ENCODE data around the gene DGKI.

The DGKI gene

DNA sequence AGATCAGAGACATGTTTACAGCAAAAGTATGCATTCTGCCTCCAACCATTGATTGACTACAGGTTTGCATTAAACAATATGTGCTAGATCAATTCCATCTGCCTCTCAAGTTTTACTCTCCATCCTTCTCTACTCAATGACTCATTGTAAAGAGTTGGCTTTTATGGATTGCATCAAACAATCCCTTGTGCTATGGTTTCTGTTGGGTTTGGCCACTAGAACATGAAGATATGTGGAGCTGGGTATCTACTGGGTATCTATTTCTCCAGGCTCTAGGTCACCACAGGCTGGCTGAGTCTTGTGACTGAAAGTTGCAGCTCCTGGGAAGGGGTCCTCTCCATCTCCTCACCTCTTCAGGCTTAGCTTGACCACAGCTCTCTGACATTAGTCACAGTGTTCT is 204.7 kb downstream of the DGKI start:
- DNase-seq: no peak

DNA sequence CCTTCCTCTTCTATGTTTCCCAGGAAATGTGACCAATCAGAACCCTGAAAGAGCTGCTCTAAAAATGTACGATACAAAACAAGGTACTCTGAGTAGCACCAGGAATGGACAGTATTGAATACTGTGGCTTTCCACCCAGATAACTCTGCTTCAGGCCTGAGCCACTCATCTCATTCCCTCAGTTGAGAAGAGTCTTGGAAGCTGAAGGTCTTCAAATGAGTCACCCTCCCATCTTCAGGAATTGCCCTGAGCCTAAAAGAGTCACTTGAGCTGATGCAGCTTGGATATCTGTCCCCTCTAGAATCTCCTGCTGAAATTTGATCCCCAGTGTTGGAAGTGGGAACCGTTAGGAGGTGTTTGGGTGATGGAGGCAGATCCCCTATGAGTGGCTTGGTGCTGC is 210.4 kb downstream of the DGKI start:
- DNase-seq: no peak

DNA sequence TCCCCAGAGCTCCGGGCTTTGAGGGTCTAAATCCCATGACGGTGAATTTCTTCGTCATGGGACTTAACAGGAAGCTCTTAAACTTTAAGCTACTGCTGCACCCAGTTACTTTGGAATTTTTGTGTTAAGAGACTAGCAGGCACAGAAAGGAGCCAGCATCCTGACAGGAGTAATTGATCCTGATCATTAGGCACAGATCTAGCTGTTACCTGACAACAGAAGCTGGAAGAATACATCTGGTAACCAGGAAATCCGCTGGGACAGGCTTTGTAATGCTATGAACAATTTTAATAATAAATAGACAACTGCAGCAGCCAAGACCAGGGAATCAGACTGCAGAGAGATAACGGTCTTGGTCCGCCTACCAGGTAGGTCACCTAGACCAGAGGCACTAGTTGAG is 210.9 kb downstream of the DGKI start:
- DNase-seq: no peak

DNA sequence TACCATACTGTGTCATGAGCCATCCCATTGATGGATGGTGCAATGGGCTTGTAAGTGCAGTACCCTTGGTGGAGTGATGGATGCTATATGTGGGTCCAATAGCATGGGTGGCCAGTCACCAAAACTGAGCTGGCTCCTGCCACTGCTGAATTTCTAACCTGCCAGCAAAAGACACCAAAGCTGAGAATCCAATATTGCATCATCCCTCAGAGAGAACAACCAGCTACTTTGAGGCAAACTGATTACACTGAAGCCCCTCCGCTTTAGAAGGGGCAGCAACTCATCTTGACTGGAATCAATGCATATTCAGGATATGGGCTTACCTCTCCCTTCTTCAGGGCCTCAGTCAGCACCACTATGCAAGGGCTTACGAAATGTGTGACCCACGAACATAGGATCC is 211.6 kb downstream of the DGKI start:
- DNase-seq: no peak

DNA sequence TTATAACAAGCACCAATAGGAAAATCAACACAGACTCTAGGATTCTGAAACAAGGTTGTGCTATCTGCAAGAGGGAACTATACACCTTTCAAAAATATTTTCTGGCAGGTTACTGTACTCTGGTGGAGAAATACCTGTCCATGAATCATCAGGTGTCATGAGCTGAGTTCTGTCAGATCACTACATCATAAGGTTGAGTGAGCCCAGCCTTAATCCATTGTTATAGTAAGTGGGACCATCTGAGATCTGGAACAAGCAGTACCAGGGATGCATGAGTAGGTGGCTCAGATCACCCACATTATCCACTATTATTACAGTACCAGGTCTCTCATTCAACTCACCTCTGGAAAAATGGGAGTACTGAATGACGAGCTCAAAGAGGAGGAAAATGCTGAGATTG is 212.4 kb downstream of the DGKI start:
- no peak for DNase-seq

DNA sequence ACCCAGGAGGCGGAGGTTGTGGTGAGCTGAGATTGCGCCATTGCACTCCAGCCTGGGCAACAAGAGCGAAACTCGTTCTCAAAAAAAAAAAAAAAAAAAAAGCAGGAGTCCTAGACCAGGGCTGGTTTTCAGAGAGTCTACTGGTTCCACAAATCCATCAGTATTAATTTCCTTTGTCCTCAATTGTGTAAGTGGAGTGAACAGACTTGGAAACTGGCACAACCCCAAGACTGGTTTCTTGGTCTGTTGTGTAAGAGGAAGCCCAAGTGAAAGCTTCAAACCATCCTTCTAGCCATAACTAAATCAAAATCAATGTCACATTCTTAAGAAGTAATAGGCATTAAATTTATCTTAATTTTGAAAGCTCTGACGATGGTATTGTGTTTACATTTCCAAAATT is 213.6 kb downstream of the DGKI start:
- no peak for DNase-seq

DNA sequence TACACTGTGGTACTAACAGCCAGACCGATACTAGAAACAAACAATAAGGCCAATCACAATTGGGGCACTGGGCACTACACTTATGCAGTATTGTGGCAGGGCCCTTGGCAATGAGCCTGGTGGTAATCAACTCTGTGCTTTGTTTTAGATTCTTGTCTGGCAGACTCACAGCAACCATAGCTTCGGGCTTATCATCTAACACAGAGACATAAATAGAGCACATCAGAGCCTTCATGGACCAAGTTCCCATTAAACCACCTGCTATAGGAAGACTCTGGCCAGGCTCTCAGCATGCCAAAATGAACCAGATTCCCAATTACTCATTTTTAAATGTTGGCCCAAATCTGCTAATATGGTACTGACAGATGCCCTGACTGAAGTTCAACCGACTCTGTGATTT is 218.6 kb downstream of the DGKI start:
- DNase-seq: no peak

DNA sequence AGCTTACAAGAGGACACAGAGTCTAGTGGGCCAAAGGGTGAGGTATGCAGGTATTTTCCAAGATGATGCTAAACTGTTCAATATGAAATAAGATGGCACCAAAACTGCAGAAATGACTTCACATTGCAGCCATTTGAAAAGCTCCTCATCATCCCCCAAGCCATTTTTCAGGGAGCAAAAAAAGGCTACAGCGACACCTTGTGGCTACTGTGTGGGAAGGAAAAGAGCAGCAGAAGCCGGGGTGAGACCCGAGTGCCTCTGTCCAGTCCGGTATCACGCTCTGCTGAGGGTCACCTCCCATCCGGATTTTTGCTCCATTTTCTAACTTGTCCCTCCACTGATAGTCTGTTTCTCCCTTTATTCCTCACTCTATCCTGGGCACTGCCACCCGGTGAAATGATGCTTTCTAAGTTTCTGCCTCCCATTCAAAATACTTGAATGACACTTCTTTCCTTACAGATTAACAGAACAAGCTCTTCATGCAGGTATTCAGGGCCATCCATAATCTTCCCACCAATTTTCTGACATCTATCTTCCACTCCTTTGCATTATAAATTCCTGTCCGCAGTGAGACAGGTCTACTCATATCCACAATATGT is 220.2 kb downstream of the DGKI start:
- DNase-seq: no peak

DNA sequence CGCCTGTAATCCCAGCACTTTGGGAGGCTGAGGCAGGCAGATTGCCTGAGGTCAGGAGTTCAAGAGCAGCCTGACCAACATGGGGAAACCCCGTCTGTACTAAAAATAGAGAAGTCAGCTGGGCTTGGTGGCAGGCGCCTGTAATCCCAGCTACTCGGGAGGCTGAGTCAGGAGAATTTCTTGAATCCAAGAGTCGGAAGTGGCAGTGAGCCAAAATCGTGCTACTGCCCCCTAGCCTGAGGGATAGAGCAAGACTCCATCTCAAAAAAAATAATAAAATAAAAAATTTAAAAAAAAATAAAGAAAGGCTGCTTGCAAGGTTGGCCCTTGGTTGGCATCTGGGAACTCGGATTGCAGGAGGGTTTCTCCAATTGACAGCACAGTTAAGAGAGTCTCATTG is 221.6 kb downstream of the DGKI start:
- no peak for DNase-seq

DNA sequence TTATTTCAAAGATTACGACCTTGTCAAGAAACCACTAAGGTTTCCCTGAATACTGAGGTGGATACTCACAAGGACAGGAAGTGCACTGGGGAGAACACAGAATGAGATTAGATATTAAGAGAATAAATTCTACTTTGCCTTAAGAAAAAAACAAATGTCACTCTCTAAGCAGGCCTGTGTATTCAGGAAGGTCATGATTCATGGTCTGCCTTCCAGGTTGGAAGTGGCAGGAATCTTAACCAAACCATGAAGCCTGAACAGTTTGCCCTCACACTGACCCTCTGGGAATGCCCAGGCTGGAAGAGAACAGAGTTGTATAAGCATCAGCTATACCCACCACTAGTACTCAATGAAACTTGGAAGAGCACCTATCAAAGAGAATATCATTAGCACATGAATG is 227.6 kb downstream of the DGKI start:
- no peak for DNase-seq

DNA sequence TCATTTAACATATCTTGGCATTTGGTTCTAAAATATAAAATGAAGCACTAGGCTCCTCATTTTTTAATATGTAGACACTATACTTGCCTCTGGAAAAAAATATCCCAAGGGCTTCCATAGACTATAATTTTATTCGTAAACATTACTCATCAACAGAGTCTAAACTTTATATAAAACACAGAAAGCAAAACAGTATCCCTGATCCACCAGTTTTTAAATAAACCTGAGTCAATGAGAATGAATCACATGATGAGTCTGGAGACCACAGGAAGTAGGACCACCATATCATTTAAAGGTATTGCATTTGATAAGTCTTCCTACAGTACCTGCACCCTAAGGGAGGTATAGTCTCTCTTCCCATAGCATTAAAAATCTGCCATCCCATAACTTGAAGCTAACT is 228.0 kb downstream of the DGKI start:
- DNase-seq: no peak

DNA sequence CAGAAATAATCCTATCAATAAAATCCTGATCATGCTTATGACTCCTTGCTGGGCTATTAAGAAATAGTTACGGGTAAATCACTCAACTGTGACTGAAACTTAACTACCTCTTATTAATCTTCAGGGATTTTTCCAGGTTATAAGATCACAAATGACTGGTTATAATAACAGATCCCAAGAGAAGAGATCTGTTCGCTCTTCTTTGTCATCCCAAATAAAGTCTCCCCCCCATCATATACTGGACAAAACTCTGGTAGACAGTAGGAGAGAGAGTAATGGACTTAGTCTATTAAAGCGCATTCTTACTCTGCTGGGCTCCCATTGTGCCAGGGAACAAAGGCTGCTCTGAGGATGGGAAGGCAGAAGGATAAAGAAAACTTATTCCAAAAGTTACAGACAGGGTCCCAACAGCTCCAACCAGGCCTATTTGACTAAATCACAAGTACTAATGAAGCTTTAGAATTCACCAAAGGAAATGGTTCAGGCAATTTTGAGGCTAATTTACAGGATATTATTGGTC is 233.7 kb downstream of the DGKI start:
- no peak for DNase-seq

DNA sequence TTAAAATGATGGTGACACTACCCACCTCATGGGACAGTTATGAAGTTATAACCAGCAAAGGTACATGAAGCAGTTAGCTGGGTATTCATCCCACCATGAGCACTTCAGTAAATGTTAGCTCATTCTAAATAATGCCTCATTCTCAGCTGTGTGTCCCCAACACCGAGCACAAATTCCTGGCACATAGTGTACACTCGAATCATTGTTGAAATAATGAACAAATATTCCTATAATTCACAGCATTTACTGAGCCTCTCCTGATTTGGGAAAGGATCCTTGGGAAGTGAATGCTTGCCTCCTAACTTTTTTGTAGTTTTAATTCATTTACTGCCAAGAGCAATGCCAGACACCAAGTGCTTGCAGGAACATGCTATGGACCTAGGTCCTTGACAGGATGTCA is 235.2 kb downstream of the DGKI start:
- DNase-seq: no peak

DNA sequence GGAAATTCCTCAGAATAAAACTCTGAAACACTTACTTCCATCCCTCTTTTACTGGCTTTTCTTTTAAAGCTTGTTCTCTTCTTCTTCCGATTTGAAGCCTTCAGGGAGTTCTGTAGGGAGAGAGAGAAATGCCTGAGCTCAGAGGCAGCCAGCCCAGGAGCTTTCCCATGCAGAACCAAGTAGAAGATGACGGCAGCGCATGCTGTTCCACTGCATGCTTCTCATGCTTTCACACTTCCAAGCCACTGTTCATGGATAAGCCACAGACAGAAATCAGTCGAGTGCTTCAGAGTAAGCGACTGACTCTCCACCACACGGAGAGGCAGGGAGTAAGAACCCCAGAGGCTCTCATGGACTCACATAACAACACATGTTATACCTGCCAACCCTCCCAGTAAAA is 237.3 kb downstream of the DGKI start:
- DNase-seq: no peak

DNA sequence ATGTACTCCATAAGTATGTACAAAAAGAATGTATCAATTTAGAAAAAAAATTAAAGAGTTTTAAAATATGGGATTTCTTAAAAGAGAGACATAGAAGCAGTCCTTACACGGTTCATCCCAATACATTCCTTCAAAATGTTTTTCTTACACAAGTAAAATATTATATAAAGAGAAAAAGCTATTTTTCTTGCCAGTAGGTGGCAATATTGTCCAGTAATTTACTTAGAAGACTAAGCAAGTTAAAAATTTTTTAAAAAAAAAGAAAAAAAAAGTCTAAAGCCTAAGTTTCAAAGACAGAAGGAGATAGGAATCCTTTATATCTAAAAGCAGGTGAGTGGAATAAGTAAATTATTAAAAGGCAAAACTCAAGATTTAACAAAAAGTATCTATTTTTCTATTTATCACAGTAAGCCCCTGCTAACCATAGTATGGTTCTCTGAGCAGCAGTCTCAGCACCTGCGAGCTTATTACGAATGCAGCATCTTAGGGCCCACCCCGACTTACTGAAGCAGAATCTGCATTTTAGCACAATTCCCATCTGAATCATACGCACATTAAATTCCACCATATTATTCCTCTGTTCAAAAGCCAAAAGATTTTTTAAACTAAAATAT is 240.6 kb downstream of the DGKI start:
- no peak for DNase-seq

DNA sequence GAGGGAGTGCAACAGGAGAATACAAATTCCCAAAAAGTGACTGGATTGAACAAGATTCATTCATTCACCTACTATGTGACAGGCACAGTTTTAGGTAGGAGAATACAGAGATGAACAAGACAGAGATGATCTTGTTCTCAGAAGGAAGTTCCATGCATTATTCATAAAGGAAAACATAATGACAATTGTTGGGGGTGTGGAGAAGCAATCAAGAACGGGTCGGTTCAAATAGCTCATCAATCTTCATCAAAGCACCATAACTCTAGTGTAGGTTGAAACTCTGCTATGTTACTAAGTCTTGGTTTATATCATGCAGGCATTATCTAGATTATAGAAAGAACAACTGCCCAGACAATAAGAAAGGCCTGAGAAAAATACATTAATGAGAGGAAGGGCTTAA is 243.7 kb downstream of the DGKI start:
- no peak for DNase-seq

DNA sequence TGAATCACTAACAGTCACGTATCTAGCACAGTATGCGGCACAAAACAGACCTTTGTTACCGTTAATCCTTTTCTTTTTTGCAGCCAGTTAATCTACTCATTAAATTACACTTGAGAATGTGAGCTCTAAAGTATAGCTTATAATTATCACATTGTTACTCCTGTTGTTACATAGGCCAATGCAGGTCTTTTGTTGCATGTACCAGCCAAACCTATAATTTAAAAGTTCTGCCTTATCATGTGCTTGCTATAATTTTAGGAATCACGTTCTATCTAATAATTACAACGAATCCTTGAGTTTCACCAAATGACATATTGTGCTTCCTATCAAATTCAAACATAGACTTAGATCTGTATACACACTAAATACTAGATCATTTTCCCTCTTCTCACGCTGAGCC is 245.1 kb downstream of the DGKI start:
- no peak for DNase-seq

DNA sequence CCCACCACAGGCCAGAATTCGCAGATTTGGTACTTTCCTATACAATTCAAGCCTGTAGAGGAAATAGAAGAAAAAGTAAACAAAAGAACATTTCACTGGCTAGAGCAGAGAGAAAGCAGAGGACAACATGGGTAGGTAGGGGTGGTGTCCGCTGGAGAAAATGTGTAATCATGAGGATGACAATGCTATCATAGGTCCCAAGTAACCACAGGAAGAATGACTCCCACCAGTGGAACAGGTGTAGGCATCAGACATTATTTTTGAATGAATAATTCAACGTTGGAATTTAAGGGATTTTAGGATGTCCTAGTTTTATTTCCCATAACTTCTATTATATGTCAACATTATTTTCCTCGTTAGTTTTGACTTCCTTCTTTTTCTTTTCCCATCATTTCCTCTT is 248.9 kb downstream of the DGKI start:
- no peak for DNase-seq

DNA sequence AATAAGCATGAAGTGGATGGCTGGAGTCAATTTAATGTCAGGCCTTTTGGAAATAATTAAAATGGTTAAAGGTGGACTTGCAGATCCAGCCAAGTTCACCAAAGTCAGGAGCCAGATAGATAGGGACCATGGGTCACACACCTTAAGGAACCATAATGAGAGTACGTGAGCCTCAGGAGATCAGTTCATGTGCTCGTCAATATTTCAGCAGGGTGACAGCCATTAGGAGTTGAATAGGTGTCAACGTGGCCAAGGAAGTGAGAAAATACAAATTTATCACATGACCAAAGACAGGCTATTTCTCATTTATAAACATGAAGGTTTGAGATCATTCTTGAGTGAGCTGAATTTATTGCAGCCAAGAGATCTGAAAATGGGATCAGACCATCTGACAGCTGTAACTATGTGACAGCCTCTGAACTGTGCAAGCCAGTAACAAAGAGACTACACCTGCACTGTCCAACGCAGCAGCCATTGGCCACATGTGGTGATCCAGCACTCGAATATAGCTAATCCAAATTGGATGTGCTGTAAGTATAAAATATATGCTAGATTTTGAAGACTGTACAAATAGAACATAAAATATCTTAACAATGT is 253.6 kb downstream of the DGKI start:
- no peak for DNase-seq

DNA sequence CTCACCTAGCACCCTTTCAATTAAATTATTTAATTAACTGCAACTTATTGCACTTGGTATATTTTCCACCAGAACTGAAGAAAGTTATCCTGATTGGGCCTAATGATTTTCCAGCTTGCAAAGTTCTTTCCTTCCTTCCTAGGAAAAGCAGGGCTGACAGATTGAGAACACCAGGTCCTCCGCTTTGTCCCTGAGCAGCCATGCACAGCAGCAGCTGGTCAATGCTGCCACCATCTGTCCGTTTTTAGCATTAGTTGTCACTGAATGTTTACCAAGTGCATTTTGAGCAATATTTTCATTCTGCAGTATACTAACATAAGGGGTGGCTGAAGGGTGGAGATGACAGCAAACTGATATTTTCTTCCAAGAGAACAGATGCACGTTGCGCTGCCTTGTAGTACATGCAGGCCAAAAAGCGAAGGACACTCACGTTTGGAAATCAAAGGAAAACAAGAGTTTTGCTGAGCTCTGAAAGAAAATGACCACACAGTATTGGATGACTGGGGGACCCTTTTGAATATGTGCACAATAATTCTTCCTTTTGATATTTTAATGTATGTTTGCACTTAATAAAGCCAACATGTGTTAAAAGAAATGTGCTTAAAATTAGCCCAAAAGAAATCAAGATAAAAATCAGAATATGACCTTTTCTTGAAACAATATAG is 254.4 kb downstream of the DGKI start:
- DNase-seq: no peak

DNA sequence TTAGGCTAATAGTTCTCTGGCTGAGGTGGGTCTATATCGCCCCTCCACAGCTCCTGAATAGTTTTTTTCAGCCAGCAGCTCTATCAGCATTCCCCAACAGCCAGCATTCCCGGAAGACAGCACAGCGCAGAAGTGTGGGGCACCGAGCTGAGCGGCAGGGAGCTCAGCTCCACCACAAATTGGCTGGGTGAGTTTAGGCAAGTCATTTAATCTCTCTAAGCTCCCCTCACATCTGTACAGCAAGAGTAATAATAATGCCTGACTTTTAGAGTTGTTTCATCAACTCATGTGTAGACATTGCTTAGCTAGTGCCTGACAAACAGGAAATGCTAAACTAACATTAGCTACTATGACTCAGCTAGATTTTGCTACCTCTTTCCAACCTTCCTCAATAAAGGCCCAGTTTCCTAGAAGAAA is 255.3 kb downstream of the DGKI start:
- no peak for DNase-seq

DNA sequence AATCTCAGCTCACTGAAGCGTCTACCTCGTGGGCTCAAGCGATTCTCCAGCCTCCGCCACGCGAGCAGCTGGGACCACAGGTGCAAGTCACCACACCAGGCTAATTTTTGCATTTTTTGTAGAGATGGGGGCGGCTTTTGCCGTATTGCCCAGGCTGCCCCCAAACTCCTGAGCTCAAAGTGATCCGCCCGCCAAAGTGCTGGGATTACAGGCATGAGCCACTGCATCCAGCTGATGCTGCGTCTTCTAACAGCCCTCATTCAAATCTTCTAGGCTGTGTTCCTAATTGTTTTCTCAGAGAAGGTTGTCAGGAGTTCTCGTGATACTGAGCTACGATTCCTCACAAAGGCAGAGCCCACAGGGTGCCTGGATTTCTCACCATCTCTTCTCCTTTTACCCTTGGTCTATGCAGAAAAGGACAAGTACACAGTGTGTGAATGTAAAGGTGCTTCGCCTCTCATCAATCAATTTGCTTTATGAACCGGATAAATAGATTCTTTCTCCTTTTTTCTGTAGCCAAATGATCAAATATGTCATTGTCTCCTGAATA is 255.9 kb downstream of the DGKI start:
- no peak for DNase-seq

DNA sequence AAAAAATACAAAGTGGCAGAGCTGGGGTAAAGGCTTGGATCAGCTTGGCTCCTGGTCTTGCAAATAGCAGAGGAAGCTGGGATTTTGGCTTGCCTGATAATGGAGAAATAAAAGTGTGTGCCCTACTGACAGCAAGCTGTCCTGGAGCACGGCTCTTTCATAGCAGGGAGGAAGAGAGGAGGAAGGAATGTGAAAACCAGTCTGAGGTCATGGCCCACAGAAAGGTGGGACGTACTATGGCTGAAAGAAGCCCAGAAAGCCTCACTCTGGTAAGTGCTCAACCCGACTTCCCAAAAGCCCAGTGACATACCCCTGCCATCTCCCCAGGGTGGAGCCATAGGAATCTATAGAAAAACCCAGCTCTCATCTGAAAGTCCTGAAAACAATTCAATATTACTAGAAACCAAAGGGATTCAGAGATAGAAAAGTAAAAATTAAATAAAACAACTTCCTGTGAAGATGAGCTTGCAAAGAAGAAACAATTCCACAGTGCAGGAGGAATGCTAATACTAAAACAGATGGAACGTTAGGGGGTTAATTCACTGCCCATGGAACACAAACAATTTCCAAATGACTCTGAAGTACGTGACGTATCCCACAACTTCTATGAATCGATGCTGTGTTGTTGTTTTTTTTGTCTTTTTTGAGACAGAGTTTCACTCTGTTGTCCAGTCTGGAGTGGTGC is 256.6 kb downstream of the DGKI start:
- no peak for DNase-seq
